ENCODE data around the gene MALAT1.

- TF ChIP-seq CTCF (IDR thresholded peaks at IDR 0.05) (no peak), EP300 (IDR thresholded peaks at IDR 0.05) (no peak), POLR2A (IDR thresholded peaks at IDR 0.05) (no peak)
These were observed 47.5 kb downstream of the MALAT1 start for GRCh38 chr11:65546217-65546958.
